GM21515 (cell line): ENCODE data around the gene LRP2BP.
"Not testable (repeated sequence)": the region's sequence is repeated elsewhere in the genome, so short reads cannot be mapped to it uniquely, and the experiment has no call there.

Source experiments
- ATAC-seq: cut with Tn5 transposase; IDR thresholded peaks from one replicate; pipeline ENCODE4 v1.9.1; 2021; ENCODE audit not compliant: unreplicated experiment

The LRP2BP gene

GRCh38 chr4:185329879-185330510 lies 65.7 kb downstream of the LRP2BP start:
- not testable (repeated sequence) for ATAC-seq

- ATAC-seq = no peak
These were observed 67.1 kb downstream of the LRP2BP start for GRCh38 chr4:185328586-185328985.

GRCh38 chr4:185325721-185326120 lies 70.0 kb downstream of the LRP2BP start:
- not testable (repeated sequence) for ATAC-seq

- ATAC-seq = not testable (repeated sequence)
These were observed 71.4 kb downstream of the LRP2BP start for GRCh38 chr4:185324361-185324760.

- no peak for ATAC-seq
These were observed 72.1 kb downstream of the LRP2BP start for GRCh38 chr4:185323606-185324005.

GRCh38 chr4:185322803-185323202 lies 72.9 kb downstream of the LRP2BP start:
- ATAC-seq = no peak

GRCh38 chr4:185318679-185319078 lies 77.0 kb downstream of the LRP2BP start:
- ATAC-seq = no peak

GRCh38 chr4:185317880-185318279 lies 77.8 kb downstream of the LRP2BP start:
- ATAC-seq = no peak

GRCh38 chr4:185317462-185317861 lies 78.3 kb downstream of the LRP2BP start:
- not testable (repeated sequence) for ATAC-seq
